HCT116 (cell line): Measurements from ENCODE around the gene PGM2. TPM values are rescaled to one million over a fixed set of nuclear protein-coding genes. Genes with fewer than 3 reads are reported as not detected.

Experiments
- ATAC-seq: fragments of 200-7000 bp; cut with Tn5 transposase; 2 replicates; pipeline ENCODE4 v1.9.1; 2020; ENCODE audit warnings: mild to moderate bottlenecking, moderate library complexity
- BruUV-seq: library from RNA; stranded (reverse); fragments of 400-500 nt; replicated peaks from 2 replicates; lab custom pipeline; 2021; lab: Mats Ljungman, UMichigan
- CTCF ChIA-PET: fragments of 300-600 bp; sonication (Branson Sonifier 250); formaldehyde crosslinking; loops from one replicate; lab custom pipeline; 2021; ENCODE audit warnings: antibody characterized with exemption; lab: Charles Lee
- POLR2A ChIA-PET: fragments of 300-600, 350-600 bp; sonication (Branson Sonifier 250); formaldehyde crosslinking; loops from one replicate; lab custom pipeline; 2021; ENCODE audit warnings: antibody characterized with exemption; lab: Charles Lee
- RAD21 ChIA-PET, 2 experiments: fragments of 300-600 bp; sonication (Branson Sonifier 250); formaldehyde crosslinking; loops; one replicate each; lab custom pipeline; 2023; ENCODE audit warnings: low total read pairs in 2 of 2; ENCODE audit not compliant: uncharacterized antibody in 2 of 2, unreplicated experiment in 2 of 2, low non-redundant PET in 1 of 2; lab: Charles Lee
- DNase-seq: peaks from one replicate; pipeline ENCODE4 v3.0.0-alpha.2; 2010; ENCODE audit warnings: low read depth, low spot score
- H2AFZ ChIP-seq: fragments of 200-600 bp; shearing (Covaris generic), sonication (generic); 2 replicates; pipeline ENCODE4 v1.6.1; 2017; ENCODE audit warnings: low read depth, mixed run types, mixed read lengths, antibody characterized with exemption, low read length; ENCODE audit not compliant: poor library complexity, severe bottlenecking
- H3K27ac ChIP-seq: 2 replicates; pipeline ENCODE4 v1.5.1; 2012; ENCODE audit warnings: low read depth, low read length
- H3K27me3 ChIP-seq: fragments of 200-600 bp; sonication (generic); 2 replicates; pipeline ENCODE4 v1.6.1; 2016; ENCODE audit warnings: mixed run types, low read length, mixed read lengths; ENCODE audit not compliant: insufficient read depth
- H3K36me3 ChIP-seq, 2 experiments: fragments of 200-500 bp in 1 of 2; fragments of 200-600 bp in 1 of 2; sonication (Bioruptor generic) in 1 of 2; sonication (generic) in 1 of 2; 2 replicates each; pipeline versions ENCODE4 v1.5.1 to v1.6.1; 2014 to 2016; ENCODE audit warnings: low read length in 2 of 2, inconsistent platforms in 1 of 2, mixed read lengths in 1 of 2, mixed run types in 1 of 2; ENCODE audit not compliant: insufficient read depth in 2 of 2, control insufficient read depth in 1 of 2
- H3K4me1 ChIP-seq, 2 experiments: fragments of 200-600 bp in 1 of 2; sonication (generic) in 1 of 2; 2 replicates each; pipeline versions ENCODE4 v1.5.1 to v1.6.1; 2012 to 2017; ENCODE audit warnings: low read length in 2 of 2, inconsistent platforms in 1 of 2, mild to moderate bottlenecking in 1 of 2, mixed read lengths in 1 of 2, mixed run types in 1 of 2, moderate library complexity in 1 of 2; ENCODE audit not compliant: insufficient read depth in 2 of 2, control insufficient read depth in 1 of 2
- H3K4me2 ChIP-seq: fragments of 200-600 bp; sonication (generic); 2 replicates; pipeline ENCODE4 v1.6.1; 2017; ENCODE audit warnings: mixed run types, low read length, mixed read lengths
- H3K4me3 ChIP-seq, 2 experiments: fragments of 200-600 bp in 1 of 2; sonication (generic) in 1 of 2; replicated peaks in 1 of 2; 2 replicates each; pipeline ENCODE4 v1.5.1; 2011 to 2016; ENCODE audit warnings: low read length in 2 of 2, control low read depth in 1 of 2, low read depth in 1 of 2, mild to moderate bottlenecking in 1 of 2, mixed read lengths in 1 of 2, mixed run types in 1 of 2
- H3K79me2 ChIP-seq: fragments of 200-600 bp; sonication (generic); 2 replicates; pipeline ENCODE4 v1.6.1; 2017; ENCODE audit warnings: mild to moderate bottlenecking, mixed run types, low read length, moderate library complexity, mixed read lengths; ENCODE audit not compliant: insufficient read depth
- H3K9ac ChIP-seq: fragments of 200-600 bp; sonication (generic); 2 replicates; pipeline ENCODE4 v1.6.1; 2016; ENCODE audit warnings: low read length, mixed read lengths
- H3K9me2 ChIP-seq: fragments of 200-600 bp; sonication (generic), shearing (Covaris generic); 2 replicates; pipeline ENCODE4 v1.6.1; 2017; ENCODE audit warnings: mixed run types, mild to moderate bottlenecking, moderate library complexity; ENCODE audit not compliant: insufficient read depth
- H3K9me3 ChIP-seq, 2 experiments: fragments of 200-500 bp in 1 of 2; fragments of 200-600 bp in 1 of 2; sonication (Bioruptor generic) in 1 of 2; sonication (generic) in 1 of 2; 2 replicates each; pipeline ENCODE4 v1.6.1; 2014 to 2017; ENCODE audit warnings: low read length in 2 of 2, mixed read lengths in 2 of 2, inconsistent platforms in 1 of 2, low read depth in 1 of 2, mild to moderate bottlenecking in 1 of 2, mixed run types in 1 of 2, moderate library complexity in 1 of 2; ENCODE audit not compliant: control insufficient read depth in 1 of 2, insufficient read depth in 1 of 2
- H4K20me1 ChIP-seq: fragments of 200-600 bp; sonication (generic), shearing (Covaris generic); 2 replicates; pipeline ENCODE4 v1.6.1; 2017; ENCODE audit warnings: mixed run types, mild to moderate bottlenecking, moderate library complexity; ENCODE audit not compliant: insufficient read depth
- ATF3 ChIP-seq: IDR thresholded peaks from 2 replicates; pipeline ENCODE4 v1.6.1; 2012
- CBX3 ChIP-seq: IDR thresholded peaks from 2 replicates; pipeline ENCODE4 v1.6.1; 2012; ENCODE audit warnings: low read depth
- CEBPB ChIP-seq: IDR thresholded peaks from 2 replicates; pipeline ENCODE4 v1.6.1; 2012; ENCODE audit warnings: low read depth
- EGR1 ChIP-seq: IDR thresholded peaks from 2 replicates; pipeline ENCODE4 v1.6.1; 2012; ENCODE audit warnings: low read depth
- ELF1 ChIP-seq: IDR thresholded peaks from 2 replicates; pipeline ENCODE4 v1.6.1; 2012; ENCODE audit warnings: low read depth, borderline replicate concordance
- EZH2 ChIP-seq: fragments of 200-600 bp; sonication (generic); IDR thresholded peaks from 2 replicates; pipeline ENCODE4 v1.6.1; 2017; ENCODE audit warnings: antibody characterized with exemption, mixed run types
- EZH2phosphoT487 ChIP-seq: fragments of 200-600 bp; IDR thresholded peaks from 2 replicates; pipeline ENCODE4 v1.6.1; 2018; ENCODE audit warnings: antibody characterized with exemption, borderline replicate concordance
- FOSL1 ChIP-seq: IDR thresholded peaks from 2 replicates; pipeline ENCODE4 v1.6.1; 2012; ENCODE audit warnings: low read depth
- JUND ChIP-seq: IDR thresholded peaks from 2 replicates; pipeline ENCODE4 v1.6.1; 2012
- MAX ChIP-seq: IDR thresholded peaks from 2 replicates; pipeline ENCODE4 v1.6.1; 2012
- POLR2A ChIP-seq: IDR thresholded peaks from 2 replicates; pipeline ENCODE4 v1.7.0; 2011; ENCODE audit warnings: borderline replicate concordance; ENCODE audit not compliant: insufficient read depth, insufficient read length; ENCODE audit errors: extremely low read depth
- POLR2AphosphoS5 ChIP-seq: IDR thresholded peaks from 2 replicates; pipeline ENCODE4 v1.6.1; 2011; ENCODE audit warnings: mild to moderate bottlenecking, low read depth, low read length, moderate library complexity
- RAD21 ChIP-seq: IDR thresholded peaks from 2 replicates; pipeline ENCODE4 v1.6.1; 2012; ENCODE audit warnings: low read depth, mild to moderate bottlenecking
- REST ChIP-seq: IDR thresholded peaks from 2 replicates; pipeline ENCODE4 v1.6.1; 2012; ENCODE audit warnings: low read depth
- SIN3A ChIP-seq: IDR thresholded peaks from 2 replicates; pipeline ENCODE4 v1.6.1; 2012; ENCODE audit warnings: low read depth
- SP1 ChIP-seq: IDR thresholded peaks from 2 replicates; pipeline ENCODE4 v1.6.1; 2012; ENCODE audit warnings: low read depth
- SRF ChIP-seq: IDR thresholded peaks from 2 replicates; pipeline ENCODE4 v1.6.1; 2012; ENCODE audit warnings: low read depth
- YY1 ChIP-seq: IDR thresholded peaks from 2 replicates; pipeline ENCODE4 v1.6.1; 2011; ENCODE audit warnings: low read length, low read depth, moderate library complexity, mild to moderate bottlenecking; ENCODE audit not compliant: insufficient replicate concordance; ENCODE audit errors: extremely low read depth
- ZFX ChIP-seq: fragments of 450-650 bp; IDR thresholded peaks from 2 replicates; pipeline ENCODE4 v1.6.1; 2017
- ZNF274 ChIP-seq: fragments of 200-500 bp; sonication (Bioruptor generic); IDR thresholded peaks from 2 replicates; pipeline ENCODE4 v1.6.1; 2014; ENCODE audit warnings: mild to moderate bottlenecking, low read depth, low read length, inconsistent platforms
- intact Hi-C: fragments of 100-400 bp; cut with micrococcal nuclease; formaldehyde crosslinking; loops from 2 replicates; pipeline ENCODE4 v1.10.0; 2022
- total RNA-seq: library from RNA; stranded (reverse); gene quantifications from one replicate; pipeline ENCODE4 v1.2.1, GENCODE V29; 2021; ENCODE audit not compliant: unreplicated experiment

Gene PGM2
- total RNA-seq, 1 experiment from 2014 or later, result 48.6 TPM

GRCh38 chr4:37799941-37800554 lies 26.4 kb upstream of the PGM2 start (continued):
- TF ChIP-seq SRF (no peak), SIN3A (no peak)

GRCh38 chr4:37802068-37802666 lies 24.3 kb upstream of the PGM2 start:
- no TSS peak for BruUV-seq
- Histone ChIP-seq H3K27me3 (no peaks in the 10 kb centered on the region), H3K4me1 (peaks cover 0 to 13% of the 10 kb centered on the region in 2 experiments; a peak in 2 of 4 replicates), H3K9me2 (no peaks in the 10 kb centered on the region), H3K9me3 (no peaks in the 10 kb centered on the region), H3K27ac (no peak overlapping the region), H3K4me3 (peak overlapping the region in 1 of 2 experiments; percentile 35; a peak in 2 of 4 replicates), H3K36me3 (no peaks in the 10 kb centered on the region), H3K4me2 (peak overlapping the region; percentile 70), H3K9ac (peak overlapping the region; percentile 39; the same call in 1 of the 2 replicates), H4K20me1 (no peaks in the 10 kb centered on the region), H3K79me2 (no peaks in the 10 kb centered on the region), H2AFZ (peak overlapping the region; percentile 100)
- intact Hi-C loops, result loop anchor here (1.0 to 5.0 kb wide), 3 partner anchors 199 to 360 kb away; a partner anchor contains a TSS
- POLR2A ChIA-PET, result interaction anchor here (0.8 to 1.8 kb wide), 4 partner anchors 8 to 201 kb away, joined by 3 to 10 read pairs (median 4); no protein-coding TSS in a partner anchor
- RAD21 ChIA-PET, result interaction anchor here (0.7 to 1.9 kb wide), 4 partner anchors 116 to 233 kb away, joined by 3 to 14 read pairs (median 3); partner anchors contain the start of gene RELL1 (in 1 of the 2)
- CTCF ChIA-PET, result interaction anchor here (0.6 to 1.9 kb wide), 18 partner anchors 24 to 1389 kb away, joined by 3 to 49 read pairs (median 4); partner anchors contain the start of genes PGM2 and RELL1
- DNase-seq (peak; percentile 86), ATAC-seq (peak; percentile 98)
- TF ChIP-seq POLR2A (no peak), EZH2 (no peak), ZNF274 (no peak), YY1 (peak; percentile 35), ELF1 (no peak; the same call in 1 of the 2 replicates), RAD21 (peak; percentile 90), CEBPB (no peak), ATF3 (no peak), SRF (no peak; the same call in 1 of the 2 replicates), MAX (peak; percentile 44; the same call in 1 of the 2 replicates), CBX3 (peak; percentile 85), POLR2AphosphoS5 (no peak), SP1 (no peak), ZFX (no peak), REST (no peak), EGR1 (no peak), FOSL1 (no peak), JUND (no peak), EZH2phosphoT487 (no peak)
